Activated CD8-positive, alpha-beta memory T cell treated with anti-CD3 and anti-CD28 coated beads, Interleukin-2, amount 50 U/mL, for 24 hours (primary cell): ENCODE results near the gene ALX3.

ENCODE experiments used
- DNase-seq: peaks from one replicate; pipeline ENCODE4 v3.0.0-alpha.2; 2020; ENCODE audit errors: extremely low read depth

Gene ALX3

DNA sequence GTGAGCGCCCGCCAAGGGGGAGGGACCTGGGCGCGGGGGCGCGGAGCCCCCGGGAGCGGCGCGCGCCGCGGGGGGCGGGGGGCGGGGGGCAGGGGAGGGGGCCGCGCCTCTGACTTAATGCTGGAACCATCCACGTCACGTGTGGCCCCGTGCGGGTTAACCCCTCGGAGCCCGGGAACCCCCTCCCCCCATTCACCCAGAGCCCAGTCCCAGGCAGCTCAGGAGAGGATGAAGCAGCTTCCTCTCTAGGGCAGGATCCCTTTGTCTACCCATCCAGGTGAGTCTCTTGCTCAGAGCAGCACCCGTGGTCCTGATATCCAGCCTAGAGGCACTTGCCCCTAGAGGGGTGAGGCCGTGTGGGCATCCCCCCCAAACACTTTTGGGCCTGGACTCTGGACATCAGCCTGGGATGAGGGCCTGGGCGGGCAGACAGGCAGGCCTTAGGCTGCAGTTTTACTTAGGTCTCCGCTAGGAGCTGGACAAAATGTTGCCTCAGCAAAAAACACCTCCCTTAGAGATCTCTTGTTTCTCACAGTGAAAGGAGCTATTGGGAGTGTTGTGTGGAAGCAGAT lies at the start of gene ALX3:
ALX3 (minus strand) TSS at position 2 of the 572 bp plus-strand sequence. CDS start 60 bp downstream, outside the sequence.
- DNase-seq = no peak

DNA sequence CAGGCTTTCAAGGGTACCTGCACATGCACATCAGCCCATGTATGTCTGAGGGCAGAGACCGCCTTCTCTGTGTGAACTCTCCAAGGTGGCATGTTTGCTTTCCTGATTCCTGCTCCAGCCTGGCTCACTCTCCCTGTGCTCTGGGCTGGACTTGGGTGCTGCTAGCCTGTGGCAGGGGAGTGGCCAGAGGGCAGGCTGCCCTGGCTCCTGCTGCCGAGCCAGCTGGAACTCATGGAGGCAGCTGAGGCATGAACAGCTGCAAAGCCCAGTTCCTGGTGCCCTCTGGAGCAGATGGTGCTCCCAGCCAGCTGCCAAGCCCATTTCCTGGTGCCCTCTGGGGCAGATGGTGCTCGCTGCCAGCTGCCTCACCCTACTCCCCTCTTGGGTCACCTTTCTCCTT lies 49.4 kb upstream of the ALX3 start:
- no peak for DNase-seq

DNA sequence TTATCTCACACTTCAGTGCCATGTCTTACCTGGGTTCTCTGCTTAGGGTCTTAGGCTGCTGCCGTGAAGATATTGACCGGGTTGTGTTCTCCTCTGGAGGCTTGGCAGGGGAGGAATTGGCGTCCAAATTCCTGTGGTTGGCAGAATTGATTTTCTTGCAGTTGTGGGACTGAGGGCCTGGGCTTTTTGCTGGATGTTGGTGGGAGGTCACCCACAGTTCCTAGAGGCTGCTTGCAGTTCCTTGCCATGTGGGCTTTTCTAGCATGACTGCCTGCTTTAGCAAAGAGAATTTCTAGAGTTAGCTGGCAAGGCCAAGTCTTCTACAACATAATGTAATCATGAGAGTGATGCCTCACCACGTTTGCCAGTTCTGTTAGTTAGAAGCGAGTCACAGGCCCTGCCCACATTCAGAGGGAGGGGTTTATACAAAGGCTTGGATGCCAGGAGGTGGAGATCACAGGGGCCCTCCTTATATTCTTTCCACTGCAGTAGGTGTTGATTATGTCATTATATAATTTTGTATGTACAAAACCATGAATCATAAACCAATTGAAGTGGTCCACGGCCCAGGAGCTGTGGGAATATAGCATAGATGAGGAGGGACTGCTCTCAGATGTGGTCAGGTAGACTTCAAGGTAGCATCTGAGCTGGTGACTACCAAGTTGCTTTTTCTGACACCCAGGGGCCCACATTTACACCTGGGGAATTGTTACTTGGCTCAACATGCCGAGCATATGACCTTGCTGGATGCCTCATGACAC lies 48.3 kb upstream of the ALX3 start:
- no peak for DNase-seq

DNA sequence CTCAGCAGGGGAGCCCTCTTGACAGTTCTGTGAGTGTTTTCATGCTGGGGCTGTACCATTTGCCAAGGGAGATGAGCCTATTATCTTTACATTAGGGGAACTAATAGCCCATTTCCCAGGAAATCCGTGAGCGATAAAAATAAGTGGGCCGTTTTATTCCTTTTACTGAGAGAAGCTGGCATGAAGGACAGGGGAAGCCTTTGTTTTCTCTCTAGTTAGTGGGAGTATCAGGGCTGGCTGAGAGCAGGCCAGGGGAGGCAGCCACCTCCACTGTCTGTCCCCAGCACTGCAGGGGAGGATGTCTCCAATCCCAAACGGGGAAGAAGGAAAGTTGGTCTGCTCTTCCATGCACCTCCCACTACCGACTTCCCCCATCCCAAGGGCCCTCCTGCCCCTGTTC lies 44.3 kb upstream of the ALX3 start:
- no peak for DNase-seq

DNA sequence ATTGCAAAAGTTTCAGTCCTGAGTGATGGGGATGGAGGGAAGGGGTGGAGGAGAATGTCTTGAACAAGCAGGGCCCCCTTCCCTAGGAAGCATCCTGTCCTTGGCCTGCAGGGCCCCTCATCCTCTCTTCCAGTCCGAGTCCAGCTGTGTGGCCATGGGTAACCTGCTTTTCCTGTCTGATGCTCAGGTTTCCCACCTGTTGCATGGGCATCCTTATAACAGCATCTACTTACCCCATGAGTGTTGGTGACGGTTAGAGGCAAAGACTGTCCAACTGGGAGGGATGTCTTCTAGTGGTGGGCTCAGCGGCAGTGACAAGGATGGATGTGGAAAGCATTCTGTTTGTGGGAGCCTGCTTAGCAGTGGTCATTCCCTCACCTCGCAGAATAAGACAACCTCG lies 43.7 kb upstream of the ALX3 start:
- DNase-seq = no peak

DNA sequence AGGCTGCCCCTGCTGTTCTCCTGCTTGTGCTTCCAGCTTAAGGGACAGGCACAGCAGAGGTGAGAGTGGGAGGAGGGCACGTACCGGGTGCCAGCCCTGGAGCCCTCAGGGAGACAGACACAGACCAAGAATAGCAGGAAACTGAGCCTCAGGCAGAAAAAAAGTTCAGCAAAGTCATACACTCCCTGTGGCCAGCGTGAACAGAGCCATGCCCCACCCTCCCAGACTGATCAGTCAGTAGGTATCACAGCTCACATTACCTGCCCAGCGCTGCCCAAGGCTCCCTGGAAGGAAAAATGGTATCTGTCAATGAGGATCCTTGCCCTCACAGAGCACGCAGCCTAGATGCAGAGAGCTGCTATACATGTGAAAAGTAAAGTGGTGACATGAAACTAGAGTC lies 43.1 kb upstream of the ALX3 start:
- no peak for DNase-seq

DNA sequence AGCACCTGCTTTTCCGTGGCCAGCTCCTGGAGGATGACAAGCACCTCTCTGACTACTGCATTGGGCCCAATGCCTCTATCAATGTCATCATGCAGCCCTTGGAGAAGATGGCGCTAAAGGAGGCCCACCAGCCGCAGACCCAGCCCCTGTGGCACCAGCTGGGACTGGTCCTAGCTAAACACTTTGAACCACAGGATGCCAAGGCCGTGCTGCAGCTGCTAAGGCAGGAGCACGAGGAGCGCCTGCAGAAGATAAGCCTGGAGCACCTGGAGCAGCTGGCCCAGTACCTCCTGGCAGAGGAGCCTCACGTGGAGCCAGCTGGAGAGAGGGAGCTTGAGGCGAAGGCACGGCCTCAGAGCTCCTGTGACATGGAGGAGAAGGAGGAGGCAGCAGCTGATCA lies 42.2 kb upstream of the ALX3 start:
- DNase-seq = no peak

DNA sequence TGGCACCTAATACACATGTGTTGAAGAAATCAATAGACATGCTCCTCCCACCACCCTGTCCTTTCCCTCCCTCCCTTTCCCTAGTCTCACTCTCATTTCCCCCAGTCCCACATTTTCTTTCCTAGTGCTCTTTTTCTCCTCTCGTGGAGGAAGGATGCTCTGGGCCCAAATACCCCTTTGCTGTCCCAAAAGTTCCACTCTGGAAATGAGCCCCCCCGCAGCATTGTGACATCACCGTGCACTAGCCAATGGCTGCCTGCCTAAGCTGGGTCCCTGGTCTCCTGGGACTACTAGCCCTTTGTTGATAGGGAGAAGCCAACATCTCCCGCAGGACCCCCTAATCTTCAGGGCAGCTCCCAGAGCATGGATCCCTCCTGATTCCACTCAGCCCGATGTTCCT lies 41.7 kb upstream of the ALX3 start, which contains the start of gene UBL4B:
UBL4B (plus strand) TSS at position 301 of the 400 bp plus-strand sequence; CDS start at position 393, 92 bp downstream.
- no peak for DNase-seq

DNA sequence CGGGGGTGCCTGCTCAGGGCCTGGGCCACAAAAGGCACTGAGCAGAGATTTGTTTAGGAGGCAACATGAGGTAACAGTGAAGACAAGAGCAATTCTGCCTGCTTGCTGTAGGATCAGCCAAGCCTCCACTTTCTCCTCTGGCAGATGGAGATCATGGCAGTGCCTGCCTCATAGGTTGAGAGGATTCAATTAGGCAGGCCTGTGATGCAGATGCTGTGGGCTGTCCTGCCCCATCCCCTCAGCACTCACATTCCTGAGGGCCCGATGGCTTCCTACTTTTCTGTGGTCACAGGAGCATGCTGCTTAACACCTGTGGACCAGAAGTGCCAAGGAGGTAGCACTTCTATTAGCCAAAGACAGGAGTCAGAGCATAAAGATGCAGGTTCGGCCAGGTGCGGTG lies 40.6 kb upstream of the ALX3 start:
- DNase-seq = no peak

DNA sequence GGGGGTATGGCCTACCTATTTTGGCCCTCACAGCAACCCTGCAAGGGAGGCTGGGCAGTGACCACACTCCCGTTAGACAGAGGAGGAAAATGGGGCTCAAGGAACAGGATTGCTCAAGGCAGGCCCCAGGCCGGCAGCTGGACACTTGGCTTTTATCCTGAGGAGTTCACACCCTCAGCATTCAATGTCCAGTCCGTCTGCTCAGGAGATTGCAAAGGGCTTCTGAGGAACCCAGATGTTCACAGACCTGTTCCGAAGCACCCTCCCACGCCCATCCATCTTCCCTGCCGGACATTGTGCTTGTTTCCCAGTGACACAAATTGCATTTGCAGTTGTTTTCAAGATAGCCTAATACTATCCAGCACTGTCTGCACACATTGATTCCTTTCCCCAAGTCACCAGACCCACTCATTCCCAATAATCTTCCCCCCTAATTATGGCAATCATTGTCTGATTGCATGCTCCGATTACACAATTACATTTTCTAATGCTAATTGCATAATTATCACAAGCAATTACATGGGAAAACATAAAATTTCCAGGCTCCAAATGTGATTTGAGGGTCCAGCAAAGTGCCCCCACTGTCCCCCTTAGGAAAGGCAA lies 37.5 kb upstream of the ALX3 start:
- DNase-seq = no peak

DNA sequence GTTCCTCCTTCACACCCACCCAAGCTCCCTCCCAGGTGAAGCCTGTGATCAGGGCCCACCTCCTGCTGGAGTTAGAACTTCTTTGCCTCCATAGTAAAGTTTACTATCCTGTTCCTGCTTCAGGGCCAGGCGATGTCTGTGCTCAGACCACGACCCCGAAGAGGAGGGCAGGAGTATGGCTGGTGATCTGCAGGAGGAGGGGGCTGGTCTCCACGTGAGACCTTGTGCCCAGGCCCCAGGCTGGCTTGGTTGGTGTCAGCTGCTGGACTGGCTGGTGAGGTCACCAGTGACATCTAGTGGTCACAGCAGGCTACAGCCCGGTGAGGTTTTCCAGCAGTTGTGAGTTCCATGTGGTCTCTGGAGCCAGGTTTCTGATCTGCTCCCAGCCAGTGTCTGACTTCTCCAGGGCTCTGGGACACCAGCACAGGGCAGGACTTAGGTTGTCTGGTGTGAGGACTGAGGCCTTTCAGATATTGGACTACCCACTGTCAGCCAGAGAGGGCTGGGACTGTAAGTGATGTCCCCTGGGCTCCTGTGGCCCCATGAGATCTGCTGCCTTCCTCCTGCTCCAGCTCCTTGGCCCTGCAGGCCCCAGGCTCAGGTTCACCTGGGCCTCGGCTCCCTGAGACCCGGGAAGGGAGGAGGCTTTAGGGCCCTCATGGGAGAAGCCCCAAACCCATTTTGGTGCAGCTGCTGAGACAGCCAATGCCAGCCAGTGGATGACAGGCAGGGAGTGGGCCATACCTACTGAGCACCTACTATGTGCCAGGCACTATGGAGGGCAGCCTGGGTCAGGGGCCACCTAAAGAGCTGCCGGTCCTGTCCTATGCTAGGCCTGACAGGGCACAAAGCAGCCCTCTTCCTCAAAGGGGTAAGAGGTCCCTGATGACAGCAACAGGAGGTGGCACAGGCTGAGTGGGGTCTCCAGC lies 35.8 kb upstream of the ALX3 start:
- peak; percentile 30 for DNase-seq

DNA sequence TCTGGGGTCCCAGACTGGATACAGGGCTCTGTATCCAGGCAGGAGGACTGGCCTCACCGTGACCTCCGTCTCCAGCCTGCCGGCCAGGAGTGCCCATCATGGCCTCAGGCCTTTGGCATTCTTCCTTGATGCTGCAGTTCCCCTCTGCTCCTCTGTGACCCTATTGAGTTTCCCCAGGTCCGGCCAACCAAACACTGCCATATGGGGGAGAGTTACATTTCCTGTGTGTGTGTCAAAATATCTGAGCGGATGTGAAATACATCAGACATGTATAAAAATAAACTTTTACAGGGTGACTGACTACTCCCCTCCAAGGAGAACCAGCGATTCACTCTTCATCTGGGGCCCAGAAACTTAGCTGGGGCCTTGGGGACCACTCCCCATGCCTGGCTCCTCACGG lies 31.6 kb upstream of the ALX3 start:
- no peak for DNase-seq

DNA sequence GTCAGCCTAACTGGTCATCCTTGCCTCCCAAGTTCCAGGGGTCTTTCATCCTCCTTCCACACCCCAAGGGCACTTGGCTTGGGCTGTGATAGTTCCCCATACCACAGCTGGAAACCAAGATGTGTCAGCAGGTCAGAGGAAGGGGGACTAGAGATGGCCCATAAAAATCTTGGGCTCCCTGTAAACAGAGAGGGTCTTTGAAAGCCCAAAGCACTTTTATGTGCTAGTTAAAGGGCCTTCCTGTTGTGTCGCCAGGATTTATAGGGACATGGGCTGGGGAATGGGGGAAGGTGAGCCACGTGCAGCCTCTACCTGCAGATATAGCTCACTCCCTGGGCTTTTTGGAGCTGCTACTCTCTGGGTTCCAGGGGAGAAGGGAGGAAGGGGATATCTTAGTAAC lies 29.9 kb upstream of the ALX3 start:
- DNase-seq = no peak

DNA sequence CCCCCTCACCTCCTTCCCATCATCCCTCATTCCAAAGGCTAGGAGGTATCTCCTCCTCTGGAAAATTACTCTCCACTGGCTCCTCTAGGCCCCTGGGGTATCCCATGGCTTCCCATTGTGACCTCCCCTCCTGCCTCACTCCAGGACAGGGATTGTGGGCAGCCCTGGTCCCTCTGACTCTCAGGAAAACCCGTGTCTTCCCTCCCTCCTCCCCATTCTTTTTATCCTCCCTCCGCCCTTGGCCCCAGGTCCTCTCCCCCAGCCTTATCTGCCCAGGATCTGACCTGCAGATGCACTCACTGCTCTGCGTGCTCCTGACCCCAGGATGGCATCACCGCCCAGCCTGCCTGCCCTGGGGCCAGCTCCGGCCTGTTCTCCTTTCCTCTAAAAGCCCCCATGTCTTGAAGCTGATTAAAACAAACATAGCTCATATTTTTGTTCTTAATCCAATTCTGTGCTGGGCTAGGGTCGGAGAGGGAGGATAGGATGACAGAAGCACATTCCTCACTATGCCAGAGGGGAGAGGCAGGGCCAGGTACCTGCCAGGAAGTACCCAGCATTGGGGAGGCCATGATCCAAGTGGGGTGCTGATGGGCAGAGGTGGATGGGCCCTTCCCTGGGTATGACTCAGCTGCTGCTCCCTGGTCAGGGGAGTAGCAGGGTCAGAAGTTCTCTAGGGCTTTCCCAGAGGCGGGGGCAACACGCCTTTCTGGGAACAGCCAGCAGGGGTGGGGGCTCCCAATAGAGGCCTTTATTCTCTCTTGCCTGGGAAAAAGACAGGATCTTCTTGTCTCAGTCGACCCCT lies 28.0 kb upstream of the ALX3 start:
- no peak for DNase-seq

DNA sequence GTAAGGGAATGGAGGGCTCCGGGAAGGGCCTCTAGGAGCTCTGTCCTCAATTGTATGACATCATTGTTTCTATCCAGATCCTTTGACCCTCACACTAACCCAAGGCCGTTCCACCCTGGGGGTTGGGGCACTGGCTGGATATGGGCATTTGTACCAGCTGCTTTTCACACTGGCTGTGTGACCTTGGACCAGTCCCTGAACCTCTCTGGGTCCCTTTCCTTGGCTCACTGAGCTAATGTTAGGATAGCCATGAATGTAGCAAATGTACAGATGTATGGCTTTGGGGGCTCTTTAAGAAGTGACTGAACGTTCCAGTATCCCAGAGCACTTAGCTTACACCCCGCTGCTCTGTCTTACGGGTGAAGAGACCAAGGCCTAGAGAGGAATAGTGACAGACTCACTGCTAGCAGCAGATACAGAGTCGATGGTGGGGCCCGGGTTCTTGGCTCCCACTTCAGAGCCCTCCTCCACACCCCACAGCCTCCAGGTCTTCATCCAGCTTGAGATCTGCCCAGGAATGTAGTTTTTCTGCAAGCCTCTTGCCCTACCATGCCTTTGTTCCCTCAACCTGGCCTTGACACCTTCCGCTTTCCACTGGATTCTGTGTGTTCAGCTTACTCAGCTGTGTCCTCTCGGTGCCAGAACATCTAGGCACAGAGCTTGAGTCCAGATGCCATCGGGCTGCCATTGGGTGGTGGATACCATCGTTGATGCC lies 27.2 kb upstream of the ALX3 start:
- DNase-seq = no peak

DNA sequence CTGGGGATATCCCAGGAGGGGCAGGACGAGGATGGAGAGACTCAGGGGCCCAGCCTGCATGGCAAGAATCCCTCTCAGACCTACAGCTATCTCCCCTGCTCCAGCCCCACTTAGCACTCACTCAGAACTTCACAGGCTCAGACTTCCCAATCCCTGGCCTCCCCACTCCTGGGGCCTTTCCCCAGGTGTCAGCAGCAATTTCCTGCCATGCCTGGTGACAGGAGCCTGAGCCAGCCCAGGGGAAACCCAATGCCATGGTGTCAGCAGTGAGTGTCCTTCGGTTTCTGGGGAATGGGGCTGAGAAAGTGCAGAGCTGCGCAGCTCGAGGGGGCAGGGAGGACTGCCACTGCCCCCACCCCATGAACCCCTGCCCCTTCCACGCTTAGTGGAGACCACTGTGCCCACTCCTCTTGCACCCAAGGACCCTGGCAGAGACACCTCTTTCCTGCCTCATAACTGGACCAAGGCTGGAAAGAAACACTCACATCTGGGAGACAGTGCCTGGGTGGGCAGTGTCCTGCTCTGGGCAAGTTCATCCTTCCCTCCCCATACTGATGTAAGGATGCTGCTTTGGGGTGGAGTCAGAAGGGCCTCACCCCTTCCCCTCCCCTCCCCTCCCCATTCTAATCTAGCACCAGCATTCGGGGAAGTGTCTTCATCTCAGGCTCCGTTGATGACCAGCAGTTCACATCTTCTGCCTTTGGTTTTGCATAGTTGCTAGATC lies 24.6 kb upstream of the ALX3 start:
- DNase-seq = no peak

DNA sequence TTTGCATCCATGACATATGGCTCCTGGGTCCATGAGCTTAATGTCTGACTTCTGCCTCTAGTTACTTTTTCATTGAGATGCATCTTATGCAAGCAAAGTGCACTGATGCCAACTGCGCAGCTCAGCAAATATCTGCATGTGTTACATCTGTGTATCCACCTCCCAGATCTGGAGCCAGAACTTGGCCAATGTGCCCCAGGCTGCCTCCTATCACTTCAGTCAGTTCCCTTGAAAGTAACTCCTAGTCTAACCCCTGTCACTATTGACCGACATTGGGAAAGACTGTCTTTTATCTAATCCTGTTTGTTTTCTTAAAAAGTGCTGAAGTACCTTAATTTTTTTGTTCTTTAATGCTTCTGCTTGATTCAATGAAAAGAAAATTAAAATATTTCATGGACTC lies 22.5 kb upstream of the ALX3 start:
- DNase-seq = no peak

DNA sequence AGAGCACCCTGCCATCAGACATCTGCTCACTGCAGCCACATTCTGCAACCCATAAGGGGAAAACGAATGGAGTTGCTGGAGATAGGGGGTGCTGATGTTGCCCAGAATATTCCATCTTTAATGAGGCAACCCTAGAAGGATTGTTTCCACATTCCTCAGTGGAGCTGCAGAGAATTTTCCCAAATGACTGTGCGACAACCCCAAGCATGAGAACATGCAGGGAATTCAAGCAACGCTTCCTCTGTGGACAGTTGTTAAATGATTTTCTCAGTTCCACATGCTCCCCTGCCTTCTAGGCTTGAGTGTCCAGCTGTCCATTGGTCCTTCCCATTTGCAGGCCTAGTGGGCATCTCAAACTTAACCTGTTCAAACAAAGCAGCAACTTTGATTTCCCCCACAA lies 21.3 kb upstream of the ALX3 start:
- no peak for DNase-seq

DNA sequence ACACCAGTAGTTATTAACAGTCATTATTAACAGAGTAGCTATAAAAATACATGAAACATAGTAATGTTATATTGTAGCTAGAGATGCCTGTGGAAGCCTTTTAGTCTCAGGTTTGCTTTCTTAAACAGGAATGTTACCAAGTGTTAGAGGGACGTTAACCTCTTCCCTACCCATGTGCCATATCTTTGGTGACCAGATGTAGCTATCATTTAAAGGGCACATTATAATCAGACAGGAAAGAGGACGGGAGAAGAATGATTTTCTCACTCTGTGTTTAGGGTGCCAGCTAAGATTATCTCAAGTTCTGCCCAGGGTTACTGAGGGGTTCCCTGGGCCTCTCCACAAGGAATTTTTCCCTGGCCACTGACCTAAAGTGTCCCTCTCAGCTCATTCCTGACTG lies 20.9 kb upstream of the ALX3 start:
- DNase-seq = no peak
